Ovary (tissue), 3 donors: ENCODE measurements around the gene KIF26A.

Experiments used
- CTCF ChIP-seq, 3 donors: fragments of 450-650 bp in 2 of 3; fragments of 200-600 bp in 1 of 3; IDR thresholded peaks; one replicate each; pipeline versions ENCODE4 v1.5.1 to v1.8.0; 2016 to 2022; ENCODE audit warnings: antibody characterized with exemption in 3 of 3, mild to moderate bottlenecking in 1 of 3
- EP300 ChIP-seq: sonication (generic); formaldehyde crosslinking; IDR thresholded peaks from one replicate; pipeline ENCODE4 v1.6.1; 2017; ENCODE audit warnings: antibody characterized with exemption
- POLR2A ChIP-seq: fragments of 450-650 bp; IDR thresholded peaks from one replicate; pipeline ENCODE4 v1.6.1; 2017; ENCODE audit warnings: antibody characterized with exemption, mild to moderate bottlenecking, moderate library complexity
- donor health status: DM: no; HTN: no; CAD: no.

- TF ChIP-seq CTCF (IDR thresholded peaks at IDR 0.05) (no peak), EP300 (no peak), POLR2A (no peak)
Observed at GRCh38 chr14:104175041-104175440, 36.7 kb downstream of the KIF26A start.
